Measurements from ENCODE around the gene CACNA1S.

DNA sequence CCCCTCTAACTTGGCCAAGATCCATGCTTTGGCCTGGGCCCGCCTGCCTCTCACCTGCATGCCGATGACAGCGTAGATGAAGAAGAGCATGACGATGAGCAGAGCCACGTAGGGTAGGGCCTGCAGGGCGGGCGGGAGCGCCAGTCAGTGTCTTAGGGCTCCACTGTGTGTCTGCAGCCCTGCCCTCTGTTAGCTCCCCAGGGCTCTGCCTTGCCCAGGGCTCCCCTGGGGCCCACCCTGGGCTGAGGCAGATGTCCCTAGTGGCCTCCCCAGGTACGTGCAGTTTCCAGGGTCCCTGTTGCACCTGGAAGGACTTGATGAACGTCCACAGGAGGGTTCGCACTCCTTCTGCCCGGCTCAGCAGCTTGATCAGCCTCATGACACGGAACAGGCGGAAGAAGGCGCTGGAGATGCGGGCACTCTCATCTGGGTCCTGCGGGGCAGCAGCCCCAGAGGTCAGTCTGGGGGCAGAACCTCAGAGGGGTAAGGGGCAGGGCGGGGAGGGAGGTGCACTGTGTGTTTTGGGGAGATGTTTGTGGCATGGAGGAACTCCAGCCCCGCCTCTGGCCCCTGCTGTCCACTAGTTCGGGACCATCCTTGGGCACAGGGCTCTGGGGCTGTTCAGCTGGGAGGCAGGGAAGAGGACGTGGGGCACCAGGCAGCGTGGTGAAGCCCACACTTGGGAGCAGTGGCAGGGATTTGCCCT, 58.9 kb downstream of the CACNA1S start:
- TF ChIP-seq YY1 (IDR thresholded peaks at IDR 0.05; ENCODE audit: low read depth) (no peak), USF1 (IDR thresholded peaks at IDR 0.05; ENCODE audit: borderline replicate concordance, low read depth) (no peak), MEF2A (IDR thresholded peaks at IDR 0.05; ENCODE audit: borderline replicate concordance, low read depth) (no peak), EP300 (IDR thresholded peaks at IDR 0.05; ENCODE audit: borderline replicate concordance in 1 of 2, low read depth in 1 of 2, low read length in 1 of 2) (no peak)
- TF ChIP-seq, protein P1, sequence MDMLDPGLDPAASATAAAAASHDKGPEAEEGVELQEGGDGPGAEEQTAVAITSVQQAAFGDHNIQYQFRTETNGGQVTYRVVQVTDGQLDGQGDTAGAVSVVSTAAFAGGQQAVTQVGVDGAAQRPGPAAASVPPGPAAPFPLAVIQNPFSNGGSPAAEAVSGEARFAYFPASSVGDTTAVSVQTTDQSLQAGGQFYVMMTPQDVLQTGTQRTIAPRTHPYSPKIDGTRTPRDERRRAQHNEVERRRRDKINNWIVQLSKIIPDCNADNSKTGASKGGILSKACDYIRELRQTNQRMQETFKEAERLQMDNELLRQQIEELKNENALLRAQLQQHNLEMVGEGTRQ (IDR thresholded peaks at IDR 0.05; ENCODE audit: borderline replicate concordance, low read depth, low read length), result no peak
- TF ChIP-seq, protein P2, sequence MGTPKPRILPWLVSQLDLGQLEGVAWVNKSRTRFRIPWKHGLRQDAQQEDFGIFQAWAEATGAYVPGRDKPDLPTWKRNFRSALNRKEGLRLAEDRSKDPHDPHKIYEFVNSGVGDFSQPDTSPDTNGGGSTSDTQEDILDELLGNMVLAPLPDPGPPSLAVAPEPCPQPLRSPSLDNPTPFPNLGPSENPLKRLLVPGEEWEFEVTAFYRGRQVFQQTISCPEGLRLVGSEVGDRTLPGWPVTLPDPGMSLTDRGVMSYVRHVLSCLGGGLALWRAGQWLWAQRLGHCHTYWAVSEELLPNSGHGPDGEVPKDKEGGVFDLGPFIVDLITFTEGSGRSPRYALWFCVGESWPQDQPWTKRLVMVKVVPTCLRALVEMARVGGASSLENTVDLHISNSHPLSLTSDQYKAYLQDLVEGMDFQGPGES (IDR thresholded peaks at IDR 0.05; ENCODE audit: low read depth, low read length), result no peak
- TF ChIP-seq, protein P3, sequence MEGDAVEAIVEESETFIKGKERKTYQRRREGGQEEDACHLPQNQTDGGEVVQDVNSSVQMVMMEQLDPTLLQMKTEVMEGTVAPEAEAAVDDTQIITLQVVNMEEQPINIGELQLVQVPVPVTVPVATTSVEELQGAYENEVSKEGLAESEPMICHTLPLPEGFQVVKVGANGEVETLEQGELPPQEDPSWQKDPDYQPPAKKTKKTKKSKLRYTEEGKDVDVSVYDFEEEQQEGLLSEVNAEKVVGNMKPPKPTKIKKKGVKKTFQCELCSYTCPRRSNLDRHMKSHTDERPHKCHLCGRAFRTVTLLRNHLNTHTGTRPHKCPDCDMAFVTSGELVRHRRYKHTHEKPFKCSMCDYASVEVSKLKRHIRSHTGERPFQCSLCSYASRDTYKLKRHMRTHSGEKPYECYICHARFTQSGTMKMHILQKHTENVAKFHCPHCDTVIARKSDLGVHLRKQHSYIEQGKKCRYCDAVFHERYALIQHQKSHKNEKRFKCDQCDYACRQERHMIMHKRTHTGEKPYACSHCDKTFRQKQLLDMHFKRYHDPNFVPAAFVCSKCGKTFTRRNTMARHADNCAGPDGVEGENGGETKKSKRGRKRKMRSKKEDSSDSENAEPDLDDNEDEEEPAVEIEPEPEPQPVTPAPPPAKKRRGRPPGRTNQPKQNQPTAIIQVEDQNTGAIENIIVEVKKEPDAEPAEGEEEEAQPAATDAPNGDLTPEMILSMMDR (IDR thresholded peaks at IDR 0.05), result no peak; the same call in 1 of the 2 replicates

Measured in SK-N-SH (cell line).